ENCODE measurements around the gene PADI1.

DNA sequence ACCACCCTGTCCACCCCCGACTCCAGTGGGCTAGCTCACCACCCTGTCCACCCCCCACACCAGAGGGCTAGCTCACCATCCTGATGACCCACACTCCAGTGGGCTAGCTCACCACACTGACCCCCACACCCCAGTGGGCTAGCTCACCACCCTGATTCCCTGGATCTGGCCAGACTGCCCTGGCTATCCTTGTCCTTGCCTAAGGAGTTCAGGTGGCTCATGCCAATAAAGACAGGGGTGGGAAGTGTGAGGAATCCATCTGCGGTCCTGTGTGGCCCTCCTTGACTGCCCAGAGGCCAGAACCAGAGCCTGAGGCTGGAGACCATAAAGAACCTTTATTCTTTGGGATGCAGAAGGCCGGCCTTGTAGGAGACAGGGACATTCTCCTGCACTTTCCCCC lies 3.6 kb downstream of the PADI1 start:
- TF ChIP-seq, protein P1, sequence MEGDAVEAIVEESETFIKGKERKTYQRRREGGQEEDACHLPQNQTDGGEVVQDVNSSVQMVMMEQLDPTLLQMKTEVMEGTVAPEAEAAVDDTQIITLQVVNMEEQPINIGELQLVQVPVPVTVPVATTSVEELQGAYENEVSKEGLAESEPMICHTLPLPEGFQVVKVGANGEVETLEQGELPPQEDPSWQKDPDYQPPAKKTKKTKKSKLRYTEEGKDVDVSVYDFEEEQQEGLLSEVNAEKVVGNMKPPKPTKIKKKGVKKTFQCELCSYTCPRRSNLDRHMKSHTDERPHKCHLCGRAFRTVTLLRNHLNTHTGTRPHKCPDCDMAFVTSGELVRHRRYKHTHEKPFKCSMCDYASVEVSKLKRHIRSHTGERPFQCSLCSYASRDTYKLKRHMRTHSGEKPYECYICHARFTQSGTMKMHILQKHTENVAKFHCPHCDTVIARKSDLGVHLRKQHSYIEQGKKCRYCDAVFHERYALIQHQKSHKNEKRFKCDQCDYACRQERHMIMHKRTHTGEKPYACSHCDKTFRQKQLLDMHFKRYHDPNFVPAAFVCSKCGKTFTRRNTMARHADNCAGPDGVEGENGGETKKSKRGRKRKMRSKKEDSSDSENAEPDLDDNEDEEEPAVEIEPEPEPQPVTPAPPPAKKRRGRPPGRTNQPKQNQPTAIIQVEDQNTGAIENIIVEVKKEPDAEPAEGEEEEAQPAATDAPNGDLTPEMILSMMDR (IDR thresholded peaks at IDR 0.05; ENCODE audit: poor library complexity), result no peak
- TF ChIP-seq EZH2phosphoT487 (IDR thresholded peaks at IDR 0.05; ENCODE audit: low read depth, severe bottlenecking, unreplicated experiment) (no peak), EZH2 (IDR thresholded peaks at IDR 0.05; ENCODE audit: borderline replicate concordance) (no peak)
